Measurements from ENCODE around the gene PARD3.

The PARD3 gene

GRCh38 chr10:34166354-34166753 lies 648.7 kb downstream of the PARD3 start:
- DNase-seq, result no peak

- DNase-seq, result no peak
These were observed 651.1 kb downstream of the PARD3 start for GRCh38 chr10:34164029-34164428.

GRCh38 chr10:34163075-34163905 lies 651.8 kb downstream of the PARD3 start:
- no peak for DNase-seq

- no peak for DNase-seq
These were observed 653.2 kb downstream of the PARD3 start for GRCh38 chr10:34161777-34162370.

GRCh38 chr10:34160595-34160994 lies 654.5 kb downstream of the PARD3 start:
- DNase-seq, result no peak

GRCh38 chr10:34157501-34157900 lies 657.6 kb downstream of the PARD3 start:
- peak; percentile 17 for DNase-seq

- no peak for DNase-seq
These were observed 658.2 kb downstream of the PARD3 start for GRCh38 chr10:34156781-34157425.

- DNase-seq, result no peak
These were observed 659.3 kb downstream of the PARD3 start for GRCh38 chr10:34155812-34156211.

- DNase-seq, result no peak
These were observed 660.7 kb downstream of the PARD3 start for GRCh38 chr10:34154383-34154900.

GRCh38 chr10:34153663-34154382 lies 661.3 kb downstream of the PARD3 start:
- DNase-seq, result no peak

- DNase-seq, result no peak
These were observed 662.7 kb downstream of the PARD3 start for GRCh38 chr10:34152434-34152833.

GRCh38 chr10:34151931-34152330 lies 663.2 kb downstream of the PARD3 start:
- DNase-seq, result no peak

GRCh38 chr10:34151481-34151880 lies 663.6 kb downstream of the PARD3 start:
- no peak for DNase-seq

GRCh38 chr10:34150103-34150502 lies 665.0 kb downstream of the PARD3 start:
- DNase-seq, result no peak

- no peak for DNase-seq
These were observed 666.8 kb downstream of the PARD3 start for GRCh38 chr10:34148305-34148657.

- no peak for DNase-seq
These were observed 667.3 kb downstream of the PARD3 start for GRCh38 chr10:34147641-34148304.

GRCh38 chr10:34145715-34146114 lies 669.4 kb downstream of the PARD3 start:
- DNase-seq, result no peak

GRCh38 chr10:34143466-34143865 lies 671.6 kb downstream of the PARD3 start:
- DNase-seq, result no peak

- DNase-seq, result no peak
These were observed 673.9 kb downstream of the PARD3 start for GRCh38 chr10:34141032-34141680.

- peak; percentile 20 for DNase-seq
These were observed 675.5 kb downstream of the PARD3 start for GRCh38 chr10:34139559-34139958.

- DNase-seq, result no peak
These were observed 677.1 kb downstream of the PARD3 start for GRCh38 chr10:34137955-34138354.

GRCh38 chr10:34137201-34137600 lies 677.9 kb downstream of the PARD3 start:
- DNase-seq, result no peak

Measured in suppressor macrophage treated with lipopolysaccharide for 4 hours (primary cell).